ENCODE results near the gene TMEM17. TPM values are rescaled to one million over a fixed set of nuclear protein-coding genes. Genes with fewer than 3 reads are reported as not detected.

TMEM17 gene
- total and polyA plus RNA-seq, 2 donors (not counting 3 experiments of a cell fraction or from before 2014, with no cell fraction given) = 0.91 to 2.0 TPM

GRCh38 chr2:62486439-62486765 lies 19.6 kb downstream of the TMEM17 start:
- Histone ChIP-seq H2AFZ (ENCODE audit: low read depth, low read length) (no peak overlapping the region), H3K4me3 (replicated peaks in 1 of 3; ENCODE audit: insufficient read depth in 1 of 3, low read depth in 1 of 3, low read length in 3 of 3) (no peak overlapping the region), H3K9me3 (replicated peaks; ENCODE audit: control insufficient read depth, insufficient read depth, low read length) (no peaks in the 10 kb centered on the region), H4K20me1 (replicated peaks; ENCODE audit: control insufficient read depth, extremely low read depth, insufficient read depth, low read length) (no peaks in the 10 kb centered on the region), H3K9ac (replicated peaks; ENCODE audit: extremely low read depth, insufficient read depth, low read length) (no peak overlapping the region), H3K79me2 (ENCODE audit: control insufficient read depth, insufficient read depth, low read length) (no peaks in the 10 kb centered on the region), H3K4me1 (ENCODE audit: control insufficient read depth, extremely low read depth, insufficient read depth, low read length) (no peaks in the 10 kb centered on the region), H3K9me1 (replicated peaks; ENCODE audit: control insufficient read depth, extremely low read depth, insufficient read depth, low read length) (no peaks in the 10 kb centered on the region), H3K36me3 (ENCODE audit: control insufficient read depth in 2 of 2, extremely low read depth in 1 of 2, insufficient read depth in 2 of 2, low read length in 2 of 2) (no peaks in the 10 kb centered on the region), H3K27ac (ENCODE audit: insufficient read depth, low read depth, low read length) (no peak overlapping the region), H3K27me3 (ENCODE audit: control insufficient read depth in 2 of 2, insufficient read depth in 2 of 2, low read length in 2 of 2) (no peaks in the 10 kb centered on the region), H3K4me2 (ENCODE audit: insufficient read depth, low read length) (no peak overlapping the region)
- TF ChIP-seq, protein P1, sequence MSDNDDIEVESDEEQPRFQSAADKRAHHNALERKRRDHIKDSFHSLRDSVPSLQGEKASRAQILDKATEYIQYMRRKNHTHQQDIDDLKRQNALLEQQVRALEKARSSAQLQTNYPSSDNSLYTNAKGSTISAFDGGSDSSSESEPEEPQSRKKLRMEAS (IDR thresholded peaks at IDR 0.05; ENCODE audit: insufficient read depth, insufficient read length) = no peak
- dilution Hi-C loops (cut with MboI; ENCODE audit: extremely low pct_ligation_motif_present, low sequenced_read_pairs) = no loop called here
- intact Hi-C loops (cut with micrococcal nuclease) = no loop called here
- BruUV-seq (replicated peaks) = no TSS peak
- CTCF ChIA-PET = interaction anchor here (1.4 kb wide), 1 partner anchor 11 kb away, joined by 4 read pairs; no protein-coding TSS in a partner anchor
- FAIRE-seq = no peak
- POLR2A ChIA-PET = no interaction called here
- no peak for DNase-seq (ENCODE audit: low read depth, low spot score)

DNA sequence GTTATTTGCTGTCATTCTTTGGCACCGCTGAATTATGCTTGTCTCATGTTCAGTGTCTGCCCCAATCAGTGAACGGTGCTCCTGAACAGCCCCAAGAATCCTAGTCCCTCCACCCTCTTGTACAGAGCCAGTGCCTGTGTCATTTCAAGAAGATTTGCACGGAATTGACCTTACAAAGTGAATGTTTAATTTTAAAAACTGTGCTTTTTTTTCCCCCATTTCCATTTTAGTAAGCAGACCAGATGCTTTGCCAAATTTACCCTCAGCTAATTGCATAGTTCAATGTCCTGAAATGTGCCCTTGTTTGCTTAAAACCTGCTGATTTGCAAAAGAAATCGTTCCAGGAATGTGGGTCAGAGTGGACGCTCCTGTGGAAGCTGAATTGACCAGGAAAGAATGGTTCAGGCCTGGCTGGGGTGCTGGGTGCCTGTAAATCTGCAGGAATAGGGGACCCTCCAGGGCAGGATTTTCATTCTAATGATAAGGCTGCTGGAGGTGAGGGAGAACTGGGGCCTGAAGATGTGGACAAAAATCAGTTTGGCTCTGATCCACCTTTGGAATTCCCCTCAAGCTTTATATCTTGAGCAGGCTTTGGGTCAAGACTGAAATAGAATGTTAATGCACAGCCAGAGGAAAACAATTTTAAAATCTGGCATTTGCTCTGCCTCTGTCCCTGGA lies 20.1 kb downstream of the TMEM17 start:
- no TSS peak for BruUV-seq (replicated peaks)
- Histone ChIP-seq H3K9me3 (replicated peaks; ENCODE audit: control insufficient read depth, insufficient read depth, low read length) (no peaks in the 10 kb centered on the region), H3K27ac (ENCODE audit: insufficient read depth, low read depth, low read length) (no peak overlapping the region), H3K4me1 (ENCODE audit: control insufficient read depth, extremely low read depth, insufficient read depth, low read length) (no peaks in the 10 kb centered on the region), H3K9ac (replicated peaks; ENCODE audit: extremely low read depth, insufficient read depth, low read length) (no peak overlapping the region), H2AFZ (ENCODE audit: low read depth, low read length) (no peak overlapping the region), H3K4me2 (ENCODE audit: insufficient read depth, low read length) (no peak overlapping the region), H3K79me2 (ENCODE audit: control insufficient read depth, insufficient read depth, low read length) (no peaks in the 10 kb centered on the region), H3K4me3 (replicated peaks in 1 of 3; ENCODE audit: insufficient read depth in 1 of 3, low read depth in 1 of 3, low read length in 3 of 3) (no peak overlapping the region), H3K36me3 (ENCODE audit: control insufficient read depth in 2 of 2, extremely low read depth in 1 of 2, insufficient read depth in 2 of 2, low read length in 2 of 2) (no peaks in the 10 kb centered on the region), H3K27me3 (ENCODE audit: control insufficient read depth in 2 of 2, insufficient read depth in 2 of 2, low read length in 2 of 2) (no peaks in the 10 kb centered on the region), H4K20me1 (replicated peaks; ENCODE audit: control insufficient read depth, extremely low read depth, insufficient read depth, low read length) (no peaks in the 10 kb centered on the region), H3K9me1 (replicated peaks; ENCODE audit: control insufficient read depth, extremely low read depth, insufficient read depth, low read length) (no peaks in the 10 kb centered on the region)
- no peak for TF ChIP-seq POLR2A (IDR thresholded peaks at IDR 0.05; ENCODE audit: low read depth, low read length)
- TF ChIP-seq, protein P1 (IDR thresholded peaks at IDR 0.05; ENCODE audit: insufficient read depth, insufficient read length) = no peak
- TF ChIP-seq MYC (IDR thresholded peaks at IDR 0.05; ENCODE audit: low read depth, low read length) = no peak
- TF ChIP-seq EZH2 (IDR thresholded peaks at IDR 0.05; ENCODE audit: borderline replicate concordance, low read depth, low read length, severe bottlenecking) = no peak
- no peak for TF ChIP-seq POLR2AphosphoS5 (IDR thresholded peaks at IDR 0.05; ENCODE audit: insufficient read depth, low read depth, low read length)
- TF ChIP-seq, protein P2, sequence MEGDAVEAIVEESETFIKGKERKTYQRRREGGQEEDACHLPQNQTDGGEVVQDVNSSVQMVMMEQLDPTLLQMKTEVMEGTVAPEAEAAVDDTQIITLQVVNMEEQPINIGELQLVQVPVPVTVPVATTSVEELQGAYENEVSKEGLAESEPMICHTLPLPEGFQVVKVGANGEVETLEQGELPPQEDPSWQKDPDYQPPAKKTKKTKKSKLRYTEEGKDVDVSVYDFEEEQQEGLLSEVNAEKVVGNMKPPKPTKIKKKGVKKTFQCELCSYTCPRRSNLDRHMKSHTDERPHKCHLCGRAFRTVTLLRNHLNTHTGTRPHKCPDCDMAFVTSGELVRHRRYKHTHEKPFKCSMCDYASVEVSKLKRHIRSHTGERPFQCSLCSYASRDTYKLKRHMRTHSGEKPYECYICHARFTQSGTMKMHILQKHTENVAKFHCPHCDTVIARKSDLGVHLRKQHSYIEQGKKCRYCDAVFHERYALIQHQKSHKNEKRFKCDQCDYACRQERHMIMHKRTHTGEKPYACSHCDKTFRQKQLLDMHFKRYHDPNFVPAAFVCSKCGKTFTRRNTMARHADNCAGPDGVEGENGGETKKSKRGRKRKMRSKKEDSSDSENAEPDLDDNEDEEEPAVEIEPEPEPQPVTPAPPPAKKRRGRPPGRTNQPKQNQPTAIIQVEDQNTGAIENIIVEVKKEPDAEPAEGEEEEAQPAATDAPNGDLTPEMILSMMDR (IDR thresholded peaks at IDR 0.05; ENCODE audit: extremely low read depth in 1 of 2, insufficient read depth in 1 of 2, low read depth in 1 of 2, low read length in 2 of 2) = no peak
- intact Hi-C loops (cut with micrococcal nuclease) (no loop called here), dilution Hi-C loops (cut with MboI; ENCODE audit: extremely low pct_ligation_motif_present, low sequenced_read_pairs) (no loop called here)
- CTCF ChIA-PET = interaction anchor here (1.4 to 1.5 kb wide), 2 partner anchors 10 to 11 kb away, joined by 4 to 7 read pairs; no protein-coding TSS in a partner anchor
- POLR2A ChIA-PET = no interaction called here
- no peak for DNase-seq (ENCODE audit: low read depth, low spot score)
- FAIRE-seq = no peak
